ELF-1 (cell line): ENCODE results near the gene HSP90AB1.
A peak's percentile ranks its signal among the peaks of the same experiment; 100 is the strongest.

ENCODE experiments used
- DNase-seq: peaks from one replicate; pipeline ENCODE4 v3.0.0-alpha.2; 2016; ENCODE audit warnings: low read depth, low spot score

Gene HSP90AB1

DNA sequence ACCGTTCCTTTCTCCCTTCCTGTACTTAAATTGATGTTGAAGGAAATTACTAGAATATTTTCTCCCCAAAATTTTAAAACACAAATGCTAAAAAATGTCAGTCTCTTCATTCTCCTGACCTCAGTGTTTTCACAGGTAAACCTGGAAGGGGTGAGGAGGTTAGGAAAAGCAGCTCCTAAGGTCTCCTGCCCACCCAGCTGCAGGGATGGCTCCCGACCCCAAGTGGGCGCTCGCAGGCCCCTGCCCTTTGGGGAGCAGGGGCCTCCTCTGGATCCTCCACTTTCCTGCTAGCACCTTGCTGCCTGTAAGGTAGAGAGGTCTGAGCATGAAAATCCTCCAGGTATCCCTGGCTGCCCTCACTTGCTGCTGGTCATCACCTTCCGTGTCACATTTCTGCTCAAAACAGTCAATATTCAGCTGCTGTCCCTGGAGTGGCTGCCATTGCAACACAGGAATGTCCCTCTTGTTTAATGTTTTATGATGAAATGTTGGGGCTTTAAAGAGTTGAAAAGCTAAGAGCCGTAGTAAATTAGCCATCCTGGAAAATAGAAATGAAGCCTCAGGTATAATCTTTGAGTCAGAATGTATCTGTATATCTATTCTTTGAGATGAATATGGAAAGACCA, 10.9 kb upstream of the HSP90AB1 start:
- no peak for DNase-seq

DNA sequence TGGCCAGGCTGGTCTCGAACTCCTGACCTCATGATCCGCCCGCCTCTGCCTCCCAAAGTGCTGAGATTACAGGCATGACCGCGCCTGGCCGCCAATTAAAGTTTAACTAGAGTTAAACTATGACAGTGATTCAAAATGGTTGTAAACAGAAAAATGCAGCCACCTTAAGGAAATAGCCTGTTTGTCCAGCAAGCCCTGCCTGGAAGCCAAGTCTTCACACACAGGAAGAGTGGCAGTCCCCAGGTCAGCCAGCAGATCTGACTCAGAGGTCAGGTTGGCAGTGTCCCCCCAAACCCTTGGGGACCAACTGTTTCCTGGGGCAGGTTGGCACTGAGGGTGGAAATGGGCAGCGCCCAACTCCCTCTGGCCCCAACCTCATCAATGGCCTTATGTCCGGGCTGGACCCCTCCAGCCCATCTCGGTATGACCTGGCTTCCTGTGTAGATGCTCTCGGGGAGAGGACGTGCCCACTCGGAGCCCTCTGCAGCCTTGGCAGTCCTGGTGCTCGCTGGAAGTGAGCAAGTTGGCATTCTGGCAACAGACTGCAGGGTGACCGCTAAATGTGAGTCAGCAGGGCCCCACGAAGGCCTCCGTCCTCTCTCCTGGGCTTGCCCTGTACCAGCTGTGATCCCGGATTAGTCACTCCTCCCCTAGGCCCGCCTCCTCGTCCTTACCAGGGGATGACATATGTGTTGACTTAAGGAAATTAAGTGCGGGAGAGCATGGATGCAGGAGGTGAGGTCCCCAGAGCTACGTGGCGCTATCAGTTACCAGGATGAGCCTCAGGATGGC, 9.7 kb upstream of the HSP90AB1 start:
- peak; percentile 74 for DNase-seq

DNA sequence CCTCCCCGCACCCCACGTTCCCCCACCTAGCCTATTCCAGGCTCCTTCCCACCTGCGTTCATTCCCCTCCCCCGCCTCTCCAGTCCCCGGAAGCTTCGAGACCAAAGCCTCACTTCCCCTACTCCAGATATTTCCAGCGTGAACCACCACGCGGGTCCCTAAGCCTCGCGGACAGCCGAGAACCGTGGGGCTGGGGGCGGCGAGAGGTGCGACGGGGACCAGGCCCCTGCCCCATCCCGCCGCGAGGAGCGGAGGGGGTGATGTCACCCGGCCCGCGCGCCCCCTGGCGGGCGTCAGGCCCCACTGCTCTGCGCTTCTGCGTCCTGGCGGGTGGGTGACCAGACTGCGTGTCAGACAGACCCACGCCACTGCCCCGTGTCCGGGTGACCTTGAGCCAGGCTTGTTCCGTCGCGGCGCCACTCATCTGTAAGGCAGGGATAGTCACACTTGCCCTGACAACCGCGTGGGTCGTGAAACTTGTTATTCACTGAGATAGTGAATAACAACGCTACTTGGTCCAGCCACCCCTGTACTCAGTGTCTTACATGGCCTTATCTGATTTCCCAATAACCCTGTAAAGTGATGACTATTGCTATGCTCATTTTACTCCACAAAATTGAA, 9.0 kb upstream of the HSP90AB1 start:
- DNase-seq = peak; percentile 79

GRCh38 chr6:44238687-44239350, 8.1 kb upstream of the HSP90AB1 start:
- no peak for DNase-seq

DNA sequence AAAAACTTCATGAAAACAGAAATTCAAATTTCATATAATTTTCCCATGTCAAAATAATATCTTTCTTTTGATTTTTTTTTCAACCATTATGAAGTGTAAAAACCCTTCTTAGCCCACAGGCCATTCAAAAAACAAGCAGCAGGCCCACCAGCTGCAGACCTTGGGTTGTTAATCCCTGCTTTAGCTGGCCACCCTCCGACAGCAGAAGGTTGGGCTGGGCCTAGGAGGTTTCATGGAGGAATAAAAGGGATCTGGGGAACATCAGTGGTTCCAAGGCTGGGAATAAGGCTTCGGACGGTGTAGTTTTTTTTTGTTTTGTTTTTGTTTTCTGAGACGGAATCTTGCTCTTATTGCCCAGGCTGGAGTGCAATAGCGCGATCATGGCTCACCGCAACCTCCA, 3.6 kb upstream of the HSP90AB1 start:
- peak; percentile 73 for DNase-seq

- DNase-seq = no peak
These were observed 1.4 kb upstream of the HSP90AB1 start for GRCh38 chr6:44245391-44245911.

GRCh38 chr6:44245912-44246662, 814 bp upstream of the HSP90AB1 start:
- DNase-seq = peak; percentile 99

GRCh38 chr6:44247338-44248302, 719 bp downstream of the HSP90AB1 start:
- DNase-seq = peak; percentile 65

GRCh38 chr6:44248579-44248978, 1.7 kb downstream of the HSP90AB1 start:
- DNase-seq = no peak

DNA sequence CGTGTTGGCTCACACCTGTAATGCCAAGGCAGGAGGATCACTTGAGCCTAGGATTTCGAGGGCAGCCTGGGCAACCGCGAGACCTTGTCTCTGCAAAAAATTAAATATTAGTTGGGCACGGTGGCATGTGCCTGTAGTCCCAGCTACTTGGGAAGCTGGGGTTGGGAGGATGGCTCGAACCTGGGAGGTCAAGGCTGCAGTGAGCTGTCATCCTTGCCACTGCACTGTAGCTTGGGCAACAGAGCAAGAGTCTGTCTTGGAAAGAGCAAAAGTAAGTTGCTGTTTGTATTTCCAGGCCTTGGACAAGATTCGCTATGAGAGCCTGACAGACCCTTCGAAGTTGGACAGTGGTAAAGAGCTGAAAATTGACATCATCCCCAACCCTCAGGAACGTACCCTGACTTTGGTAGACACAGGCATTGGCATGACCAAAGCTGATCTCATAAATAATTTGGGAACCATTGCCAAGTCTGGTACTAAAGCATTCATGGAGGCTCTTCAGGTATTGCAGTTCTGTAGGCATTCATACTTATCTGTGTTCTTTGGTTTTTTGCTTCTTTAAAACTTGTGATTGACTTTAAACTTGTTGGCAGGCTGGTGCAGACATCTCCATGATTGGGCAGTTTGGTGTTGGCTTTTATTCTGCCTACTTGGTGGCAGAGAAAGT, 2.3 kb downstream of the HSP90AB1 start:
- DNase-seq = no peak

GRCh38 chr6:44250067-44250717, 3.3 kb downstream of the HSP90AB1 start:
- no peak for DNase-seq

GRCh38 chr6:44250718-44251123, 3.8 kb downstream of the HSP90AB1 start:
- DNase-seq = no peak

GRCh38 chr6:44251576-44252524, 4.9 kb downstream of the HSP90AB1 start:
- DNase-seq = no peak

DNA sequence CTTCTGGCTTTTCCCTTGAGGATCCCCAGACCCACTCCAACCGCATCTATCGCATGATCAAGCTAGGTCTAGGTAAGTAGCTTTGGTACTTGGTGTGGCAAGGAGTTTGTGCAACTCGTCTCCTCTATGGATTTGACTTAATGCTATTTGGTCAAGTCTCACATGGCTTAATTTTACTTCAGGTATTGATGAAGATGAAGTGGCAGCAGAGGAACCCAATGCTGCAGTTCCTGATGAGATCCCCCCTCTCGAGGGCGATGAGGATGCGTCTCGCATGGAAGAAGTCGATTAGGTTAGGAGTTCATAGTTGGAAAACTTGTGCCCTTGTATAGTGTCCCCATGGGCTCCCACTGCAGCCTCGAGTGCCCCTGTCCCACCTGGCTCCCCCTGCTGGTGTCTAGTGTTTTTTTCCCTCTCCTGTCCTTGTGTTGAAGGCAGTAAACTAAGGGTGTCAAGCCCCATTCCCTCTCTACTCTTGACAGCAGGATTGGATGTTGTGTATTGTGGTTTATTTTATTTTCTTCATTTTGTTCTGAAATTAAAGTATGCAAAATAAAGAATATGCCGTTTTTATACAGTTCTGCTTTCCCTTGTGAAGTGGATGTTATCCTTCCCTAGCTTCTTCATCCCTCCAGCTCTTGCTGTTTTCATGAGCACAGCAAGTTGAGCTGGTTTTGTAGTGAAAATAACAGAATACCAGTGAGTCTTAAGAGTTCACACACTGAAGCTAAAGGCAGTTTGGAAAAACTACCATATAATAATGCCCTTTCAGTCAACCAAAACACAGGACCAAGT, 6.6 kb downstream of the HSP90AB1 start:
- peak; percentile 68 for DNase-seq

DNA sequence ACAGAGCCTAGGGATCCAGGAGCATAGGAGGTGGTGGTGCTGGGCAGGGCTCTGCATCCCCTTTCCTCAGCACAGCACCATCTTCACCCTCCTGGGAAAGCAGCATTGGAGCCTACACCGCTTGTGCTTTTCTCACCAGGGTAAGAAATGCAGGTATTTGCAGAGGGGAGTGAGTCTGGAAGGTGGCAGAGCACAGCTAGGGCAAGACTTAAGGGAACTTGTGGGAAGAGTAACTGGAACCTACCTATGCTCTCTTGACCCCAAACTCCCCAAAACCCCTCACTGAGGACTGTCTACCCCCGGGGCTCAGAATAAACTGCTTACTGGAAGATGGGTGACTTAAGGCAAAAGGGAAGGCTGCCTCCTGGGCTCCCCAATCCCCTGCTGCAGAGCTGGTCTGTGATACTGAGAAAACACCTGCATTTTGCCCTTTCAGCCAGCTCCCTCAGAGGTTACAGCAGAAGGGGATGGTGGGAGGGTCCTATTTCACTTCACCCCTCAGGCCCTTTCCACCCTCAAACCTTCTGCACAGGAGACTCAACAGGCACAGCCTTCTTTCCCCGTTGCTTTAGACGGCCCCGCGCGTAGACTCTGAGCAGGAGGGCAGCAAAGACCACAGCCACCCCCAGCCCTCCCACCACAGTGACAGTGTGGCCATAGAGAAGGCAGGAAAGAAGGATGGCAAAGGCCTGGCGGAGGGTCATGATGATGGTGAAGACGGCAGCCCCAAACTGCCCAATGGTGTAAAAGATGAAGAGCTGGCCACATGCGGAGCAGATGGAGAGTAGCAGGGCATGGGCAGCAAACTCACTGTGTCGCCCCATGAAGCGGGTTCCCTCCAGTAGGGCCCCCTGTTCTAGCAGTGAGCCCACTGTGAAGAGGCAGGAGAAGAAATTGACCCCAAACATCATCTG, 7.5 kb downstream of the HSP90AB1 start:
- peak; percentile 72 for DNase-seq
